ENCODE data around the gene CS. TPM values are rescaled to one million over a fixed set of nuclear protein-coding genes. Genes with fewer than 3 reads are reported as not detected.
"Not testable (repeated sequence)": the region's sequence is repeated elsewhere in the genome, so short reads cannot be mapped to it uniquely, and the experiment has no call there.

The CS gene
- total RNA-seq (2014; rRNA removed; shearing (Covaris generic)), result 89.0 and 110 TPM in 2 replicates

DNA sequence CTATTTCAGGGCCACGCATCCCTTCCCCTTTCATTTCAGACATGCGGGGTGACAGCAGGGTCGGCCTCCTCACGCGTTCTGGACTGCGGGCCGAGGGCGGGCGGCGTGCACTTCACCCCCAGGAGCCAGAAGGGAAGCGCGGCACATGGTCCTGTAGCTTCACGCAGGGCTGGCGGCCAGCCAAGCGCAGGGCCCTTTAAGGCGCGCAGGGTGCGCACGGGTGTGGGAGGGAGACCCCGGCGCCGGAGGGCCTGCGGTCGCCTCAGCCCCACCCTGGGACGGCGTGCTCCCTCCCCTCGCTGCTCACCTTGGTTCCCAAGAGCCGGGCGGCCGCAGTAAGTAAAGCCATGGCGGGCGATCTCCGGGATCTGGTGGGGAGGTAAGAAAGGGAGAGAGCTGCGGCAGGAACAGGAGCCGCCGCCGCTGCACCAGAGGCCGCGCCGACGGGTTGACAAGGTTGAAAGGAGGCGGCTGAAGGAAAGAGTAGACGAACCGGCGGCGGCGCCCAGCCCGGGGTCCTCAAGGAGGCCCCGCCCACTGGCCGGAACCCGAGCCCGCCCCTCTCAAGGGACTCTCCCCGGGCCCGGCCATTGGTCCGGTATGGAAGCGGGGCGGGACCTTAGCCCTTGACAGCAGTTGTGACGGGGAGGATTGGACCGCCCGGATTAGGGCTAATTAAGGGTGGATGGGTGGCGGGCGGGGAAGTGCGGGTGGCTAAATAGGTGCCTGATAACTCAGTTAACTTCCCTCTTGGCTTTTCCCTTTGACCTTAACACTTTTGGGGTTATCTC is at the start of gene CS:
Gene CS (minus strand): TSS at position 478 of the 791 bp plus-strand sequence. CDS start 129 bp downstream, at position 349.
- peak; percentile 97 for DNase-seq (ENCODE audit: low read depth)

DNA sequence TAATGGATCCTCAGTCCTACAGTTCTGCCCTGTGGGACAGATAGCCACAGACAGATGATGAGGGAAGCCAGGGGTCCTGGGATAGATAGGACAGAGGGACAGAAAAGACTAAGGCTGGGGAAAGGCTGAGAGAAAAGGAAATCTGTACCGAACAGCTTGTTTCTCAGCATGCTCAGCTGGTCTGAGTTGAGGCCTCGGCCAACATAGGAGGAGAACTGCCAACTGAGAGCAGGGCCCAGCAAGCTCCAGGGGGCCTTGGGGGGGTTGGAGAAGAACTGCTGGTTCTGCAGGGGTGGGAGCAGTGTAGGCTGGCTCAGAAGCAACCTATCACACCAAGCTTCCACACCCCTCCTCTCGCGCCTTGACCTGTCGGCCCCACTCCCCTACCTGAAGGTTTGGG is 48.6 kb upstream of the CS start:
- DNase-seq (ENCODE audit: low read depth), result no peak

DNA sequence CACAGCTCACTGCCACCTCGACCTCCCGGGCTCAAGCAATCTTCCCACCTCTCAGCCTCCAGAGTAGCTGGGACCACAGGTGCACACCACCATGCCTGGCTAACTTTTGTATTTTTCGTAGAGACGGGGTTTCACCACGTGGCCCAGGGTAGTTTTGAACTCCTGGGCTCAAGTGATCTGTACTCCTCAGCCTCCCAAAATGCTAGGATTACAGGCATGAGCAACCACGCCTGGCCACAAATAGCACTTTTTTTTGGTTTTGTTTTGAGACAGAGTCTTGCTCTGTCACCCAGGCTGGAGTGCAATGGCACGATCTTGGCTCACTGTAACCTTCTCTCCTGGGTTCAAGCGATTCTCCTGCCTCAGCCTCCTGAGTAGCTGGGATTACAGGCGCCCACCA is 47.1 kb upstream of the CS start:
- not testable (repeated sequence) for DNase-seq (ENCODE audit: low read depth)

DNA sequence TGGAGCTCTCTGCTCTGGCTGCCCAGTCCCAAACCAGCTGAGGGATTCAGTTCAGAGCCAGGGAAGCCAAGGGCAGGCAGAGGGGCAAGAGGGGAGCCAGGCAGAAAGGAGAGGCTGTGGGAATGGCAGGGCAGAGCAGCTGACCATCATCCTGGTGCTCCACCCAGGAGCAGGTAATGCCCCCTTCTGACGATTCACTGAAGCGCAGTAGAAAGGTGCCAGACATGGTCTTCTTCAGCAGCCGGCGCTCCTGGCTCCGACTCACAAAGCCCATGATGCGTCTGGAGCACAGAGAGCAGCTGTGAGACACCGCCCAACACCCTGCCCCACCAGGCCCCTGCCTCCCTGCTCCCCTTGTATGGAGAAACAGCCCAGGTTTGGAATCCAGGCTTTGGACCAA is 46.5 kb upstream of the CS start:
- no peak for DNase-seq (ENCODE audit: low read depth)

DNA sequence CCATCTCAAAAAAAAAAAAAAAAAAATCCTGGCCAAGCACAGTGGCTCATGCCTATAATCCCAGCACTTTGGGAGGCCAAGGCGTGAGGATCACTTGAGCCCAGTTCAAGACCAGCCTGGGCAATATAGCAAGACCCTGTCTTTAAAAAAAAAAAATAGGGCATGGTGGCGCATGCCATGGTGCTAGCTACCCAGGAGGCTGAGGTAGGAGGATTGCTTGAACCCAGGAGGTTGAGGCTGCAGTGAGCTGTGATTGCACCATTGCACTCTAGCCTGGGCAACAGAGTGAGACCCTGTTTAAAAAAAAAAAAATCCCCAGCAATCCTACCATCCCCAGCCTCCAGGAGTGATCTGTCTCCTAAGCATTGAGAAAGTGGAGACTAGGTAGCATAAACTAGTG is 42.2 kb upstream of the CS start:
- not testable (repeated sequence) for DNase-seq (ENCODE audit: low read depth)

DNA sequence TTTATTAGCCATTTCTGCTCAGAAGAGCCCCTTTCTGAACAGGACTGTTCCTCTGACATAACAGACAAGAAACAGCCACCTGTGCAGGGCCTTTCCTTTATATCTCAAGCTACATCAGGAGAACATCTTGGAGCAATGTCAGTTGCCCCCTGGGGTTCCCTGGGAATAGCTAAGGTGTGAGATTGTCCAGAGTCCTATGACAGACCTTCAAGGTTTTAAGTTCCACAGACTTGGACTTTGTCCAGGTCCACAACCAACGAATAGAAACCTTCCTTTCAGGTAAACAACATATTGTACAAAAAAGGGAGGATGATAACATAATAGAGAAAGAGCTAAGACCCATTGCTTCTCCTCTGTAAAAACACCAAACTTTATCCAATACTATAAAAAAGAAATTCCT is 41.5 kb upstream of the CS start:
- no peak for DNase-seq (ENCODE audit: low read depth)

DNA sequence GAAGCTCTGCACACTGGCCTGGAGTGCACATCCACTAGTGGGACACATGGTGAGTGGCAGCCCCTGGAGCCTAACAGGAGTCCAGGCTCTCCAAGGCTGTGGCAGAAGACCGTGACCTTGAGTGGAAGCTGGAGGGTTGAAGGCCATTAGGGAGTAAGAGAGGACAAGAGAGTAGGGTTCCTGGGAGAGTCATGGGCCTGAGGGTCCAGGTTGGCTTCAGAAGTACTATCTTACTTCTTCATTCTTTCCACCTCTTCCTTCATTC is 39.0 kb upstream of the CS start:
- DNase-seq (ENCODE audit: low read depth), result no peak

DNA sequence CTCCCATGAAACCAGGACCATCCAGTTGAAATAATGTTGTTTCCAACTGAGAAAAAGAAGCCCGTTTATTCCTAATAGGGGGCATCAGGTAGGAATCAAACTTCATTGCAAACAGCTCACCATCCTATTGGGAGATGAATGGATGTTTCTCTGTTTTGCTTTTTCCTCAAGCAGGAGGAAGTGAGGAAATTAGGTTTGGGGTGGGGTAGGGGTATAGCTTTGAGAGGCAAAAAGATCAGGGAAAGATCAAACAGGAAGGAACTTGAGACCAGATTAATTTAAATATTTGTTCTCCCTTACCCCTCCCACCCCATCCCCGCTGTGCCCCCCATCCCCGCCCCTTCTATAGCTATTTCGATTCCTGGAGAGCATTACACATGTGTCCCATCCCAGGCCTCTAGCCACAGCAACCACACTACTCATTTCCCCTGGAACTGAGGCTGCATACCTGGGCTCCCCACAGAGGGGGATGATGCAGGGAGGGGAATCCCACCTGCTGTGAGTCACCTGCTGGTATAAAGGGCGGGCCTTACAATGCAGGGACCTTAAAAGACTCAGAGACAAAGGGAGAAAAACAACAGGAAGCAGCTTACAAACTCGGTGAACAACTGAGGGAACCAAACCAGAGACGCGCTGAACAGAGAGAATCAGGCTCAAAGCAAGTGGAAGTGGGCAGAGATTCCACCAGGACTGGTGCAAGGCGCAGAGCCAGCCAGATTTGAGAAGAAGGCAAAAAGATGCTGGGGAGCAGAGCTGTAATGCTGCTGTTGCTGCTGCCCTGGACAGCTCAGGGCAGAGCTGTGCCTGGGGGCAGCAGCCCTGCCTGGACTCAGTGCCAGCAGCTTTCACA is 38.4 kb upstream of the CS start, which contains the start of gene IL23A:
Gene IL23A (plus strand): TSS at position 577 of the 850 bp plus-strand sequence. CDS start 161 bp downstream, at position 738.
- no peak for DNase-seq (ENCODE audit: low read depth)

DNA sequence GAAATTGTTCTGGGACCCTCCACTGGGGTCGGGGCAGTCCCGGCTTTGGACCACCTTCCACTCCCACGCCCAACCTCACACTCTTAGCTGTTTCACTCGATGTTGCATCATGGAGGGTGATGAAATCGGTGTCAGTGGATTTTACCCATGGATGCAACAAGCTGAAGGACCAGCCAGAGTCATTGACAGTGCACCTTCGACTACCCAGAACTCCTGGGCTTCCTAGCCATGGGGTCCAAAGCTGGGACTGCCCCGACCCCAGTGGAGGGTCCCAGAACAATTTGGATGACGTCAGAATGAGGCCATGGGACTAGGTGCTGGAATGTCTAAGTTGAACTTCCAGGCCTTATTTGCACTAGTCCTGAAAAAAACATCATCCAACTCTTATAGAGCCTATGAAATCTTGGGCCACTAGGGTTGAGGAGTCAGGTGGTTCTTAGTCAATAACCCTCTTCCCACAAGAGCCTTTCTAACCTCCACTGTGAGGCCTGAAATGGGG is 37.7 kb upstream of the CS start:
- no peak for DNase-seq (ENCODE audit: low read depth)

DNA sequence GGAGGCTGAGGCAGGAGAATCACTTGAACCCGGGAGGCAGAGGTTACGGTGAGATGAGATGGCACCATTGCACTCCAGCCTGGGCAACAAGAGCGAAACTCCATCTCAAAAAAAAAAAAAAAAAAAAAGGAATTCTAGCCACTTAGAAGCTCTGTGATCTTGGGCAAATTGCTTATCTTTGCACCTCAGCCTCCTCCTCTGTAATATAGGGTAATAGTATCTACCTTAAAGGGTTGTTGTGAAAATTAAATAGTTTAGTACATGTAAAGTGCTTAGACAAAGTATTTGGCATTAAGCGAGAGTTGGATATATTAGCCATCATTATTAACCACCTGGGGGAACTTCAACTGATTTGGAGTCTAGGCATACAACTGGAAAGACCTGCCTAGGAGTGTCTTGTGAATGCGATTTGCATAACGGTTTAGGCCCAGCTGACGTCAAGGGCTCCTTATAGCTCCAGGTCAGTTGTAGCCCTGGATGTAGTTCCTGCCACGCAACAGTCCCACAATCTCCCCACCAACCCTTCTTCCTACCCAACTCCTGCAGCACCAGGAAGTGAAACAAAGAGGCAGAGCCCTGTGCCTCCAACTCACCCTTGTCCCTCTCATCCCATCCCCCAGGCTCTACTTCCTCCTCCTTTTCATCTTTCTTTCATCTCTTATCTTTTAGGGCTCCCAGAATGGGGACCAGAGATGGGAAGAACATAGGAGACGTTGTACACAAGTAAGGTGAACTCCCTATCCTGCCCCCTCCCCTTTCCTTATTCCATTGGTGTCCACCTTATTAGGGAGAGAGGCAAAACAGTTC is 36.4 kb upstream of the CS start:
- DNase-seq (ENCODE audit: low read depth), result no peak

DNA sequence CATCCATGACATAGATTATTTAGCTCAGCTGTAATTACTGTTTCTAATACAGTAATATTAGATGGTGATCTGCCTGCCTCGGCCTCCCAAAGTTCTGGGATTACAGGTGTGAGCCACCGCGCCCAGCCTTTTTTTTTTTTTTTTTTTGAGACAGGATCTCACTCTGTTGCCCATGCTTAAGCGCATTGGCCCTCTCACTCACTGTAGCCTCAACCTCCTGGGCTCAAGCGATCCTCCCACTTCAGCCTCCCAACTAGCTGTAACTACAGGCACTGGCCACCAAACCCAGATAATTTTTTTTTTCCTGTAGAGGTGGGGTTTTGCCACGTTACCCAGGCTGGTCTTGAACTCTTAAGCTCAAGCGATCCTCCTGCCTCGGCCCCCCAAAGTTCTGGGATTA is 35.4 kb upstream of the CS start:
- DNase-seq (ENCODE audit: low read depth), result not testable (repeated sequence)

DNA sequence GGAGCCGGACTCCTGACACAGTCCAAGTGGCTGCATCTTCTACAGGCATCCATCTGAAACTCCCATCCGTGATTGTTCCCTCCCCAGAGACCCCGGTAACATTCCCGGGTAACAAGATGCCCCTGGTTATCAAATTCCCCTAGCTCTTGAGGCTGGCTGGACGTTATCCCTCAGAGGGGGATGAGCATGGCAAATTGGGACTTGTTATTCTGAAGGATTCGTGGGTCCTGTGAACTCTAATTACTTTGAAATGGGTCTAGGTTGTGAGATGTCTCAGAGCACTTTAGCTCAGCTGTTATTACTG is 34.3 kb upstream of the CS start:
- no peak for DNase-seq (ENCODE audit: low read depth)

DNA sequence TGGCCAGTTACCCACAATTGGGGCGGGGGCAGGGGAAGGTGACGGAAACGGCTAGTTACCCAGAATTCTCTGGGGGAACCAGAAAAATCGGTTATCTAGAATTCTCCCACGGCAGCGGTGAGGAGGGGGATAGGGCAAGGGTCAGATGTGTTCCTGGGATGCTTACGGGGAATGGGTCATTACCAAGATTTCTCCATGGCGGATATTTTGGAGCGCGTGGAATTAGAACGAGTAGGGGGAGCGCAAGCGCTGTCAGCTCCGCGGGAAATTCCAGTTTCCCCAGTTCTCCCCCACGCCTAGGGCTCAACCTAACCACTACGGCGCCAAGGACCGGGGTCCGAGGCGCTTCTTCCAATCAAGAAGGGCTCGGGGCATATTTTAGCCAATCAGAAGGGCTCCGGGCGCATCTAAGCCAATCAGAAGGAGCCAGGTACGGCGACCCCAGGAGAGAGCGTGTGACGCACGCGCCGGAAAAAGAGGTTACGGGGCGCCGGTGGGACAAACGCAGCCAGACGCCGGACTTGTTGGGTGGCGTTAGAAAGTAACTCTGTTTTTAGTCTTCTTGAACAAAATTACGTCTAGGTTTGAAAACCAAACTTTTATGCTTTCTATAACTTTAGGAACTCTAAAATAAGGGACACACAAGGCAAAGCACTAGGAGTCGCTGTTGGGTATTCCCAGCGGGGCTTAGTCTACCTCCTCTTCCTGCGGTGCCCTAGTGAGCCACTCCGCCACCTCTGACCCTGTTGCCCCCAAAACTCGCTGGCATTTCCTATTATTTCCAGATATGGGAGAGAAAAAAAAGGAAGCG is 33.8 kb upstream of the CS start, which contains the start of gene PAN2:
Gene PAN2 (minus strand): TSS at position 322 of the 811 bp plus-strand sequence. CDS start 906 bp downstream, outside the sequence.
- DNase-seq (ENCODE audit: low read depth), result peak; percentile 96

DNA sequence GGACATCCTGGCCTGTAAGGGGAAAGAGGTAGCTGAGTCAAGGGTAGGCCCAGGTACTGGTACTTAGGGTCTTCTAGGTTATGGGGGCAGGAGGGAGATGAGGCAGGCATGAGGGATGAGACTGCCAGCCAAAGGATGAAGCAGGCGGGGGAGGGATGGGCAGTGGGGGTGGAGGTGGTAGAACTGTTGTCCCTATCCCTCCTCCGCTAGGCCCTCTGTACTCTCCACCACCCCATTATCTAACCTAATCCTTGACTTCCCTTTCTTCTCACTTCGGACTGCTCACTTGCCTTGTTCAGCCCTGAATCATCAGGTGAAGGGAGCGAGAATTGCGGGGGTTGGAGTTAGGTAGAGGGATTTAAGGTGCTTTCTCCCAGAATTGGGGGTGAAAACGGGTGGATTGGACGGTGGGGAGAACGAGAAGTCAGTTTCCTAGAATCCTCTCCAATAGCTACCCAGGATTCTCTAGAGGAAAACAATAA is 33.1 kb upstream of the CS start:
- DNase-seq (ENCODE audit: low read depth), result no peak

DNA sequence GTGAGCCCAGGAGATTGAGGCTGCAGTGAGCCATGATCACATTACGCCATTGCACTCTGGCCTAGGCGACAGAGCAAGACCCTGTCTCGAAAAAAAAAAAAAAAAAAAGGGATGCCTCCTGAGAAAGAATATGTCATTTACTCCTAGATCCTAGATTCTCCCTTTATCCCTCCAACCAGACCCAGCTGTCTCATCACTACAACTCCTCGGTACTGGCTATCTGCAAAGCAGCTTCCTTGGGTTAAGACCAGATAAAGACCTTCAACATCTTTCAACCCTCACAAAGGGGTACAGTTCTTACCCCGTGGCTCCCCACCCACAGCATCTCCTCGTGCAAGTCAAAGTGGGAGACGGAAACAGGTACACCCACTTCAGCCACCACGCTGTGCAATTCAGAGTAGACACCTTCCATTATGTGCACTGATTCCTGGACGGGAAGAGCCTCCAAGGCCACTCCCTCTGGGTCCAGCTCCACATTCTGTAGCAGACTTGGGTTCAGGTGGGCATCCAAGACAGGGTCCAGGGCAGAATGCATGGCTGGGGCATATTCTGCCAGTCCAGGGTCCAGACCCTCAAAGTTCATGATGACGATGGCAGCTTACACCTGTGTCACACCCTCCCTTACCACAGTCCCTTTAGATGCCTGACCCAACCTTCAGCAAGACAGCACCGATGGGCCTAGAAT is 32.5 kb upstream of the CS start:
- DNase-seq (ENCODE audit: low read depth), result no peak

DNA sequence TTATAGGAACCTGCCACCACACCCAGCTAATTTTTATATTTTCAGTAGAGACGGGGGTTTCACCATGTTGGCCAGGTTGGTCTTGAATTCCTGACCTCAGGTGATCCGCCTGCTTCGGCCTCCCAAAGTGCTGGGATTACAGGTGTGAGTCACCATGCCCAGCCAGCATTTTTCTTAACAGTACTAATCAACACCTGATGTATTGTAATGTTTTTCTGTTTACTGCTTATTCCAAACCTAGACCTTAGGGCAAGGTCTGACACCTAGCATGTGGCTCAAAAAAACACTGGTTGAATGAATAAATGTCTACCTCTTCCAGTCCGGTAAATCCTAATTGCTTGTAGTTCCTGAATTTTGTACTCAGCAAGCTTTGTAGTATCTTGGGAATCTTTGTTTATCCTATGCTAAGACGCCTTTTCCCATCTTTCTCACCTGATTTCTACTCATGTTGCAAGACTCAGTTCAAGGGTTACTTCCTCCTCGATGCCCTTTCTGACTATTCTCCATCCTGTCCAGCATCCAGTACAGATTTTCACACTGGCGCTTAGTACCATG is 30.9 kb upstream of the CS start:
- DNase-seq (ENCODE audit: low read depth), result no peak

DNA sequence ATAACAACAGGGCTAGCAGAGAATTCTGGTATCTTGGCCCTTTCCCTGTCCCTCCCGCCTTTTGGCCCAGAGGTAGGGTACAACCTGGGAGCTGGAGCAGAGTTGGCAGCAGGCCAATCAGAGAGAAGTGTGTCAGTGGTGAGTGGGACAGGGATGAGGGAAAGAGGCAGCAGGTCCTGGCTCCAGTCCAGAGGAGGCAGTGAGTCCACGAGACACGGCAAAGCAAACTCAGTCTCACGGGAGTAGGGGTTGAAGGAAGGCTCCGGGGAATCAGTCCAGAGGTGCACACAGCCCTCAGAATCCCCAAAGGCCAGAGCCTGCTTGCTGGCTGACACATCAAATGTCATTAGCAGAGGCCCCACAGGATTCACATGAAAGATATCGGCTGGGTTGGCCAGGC is 26.4 kb upstream of the CS start:
- no peak for DNase-seq (ENCODE audit: low read depth)

DNA sequence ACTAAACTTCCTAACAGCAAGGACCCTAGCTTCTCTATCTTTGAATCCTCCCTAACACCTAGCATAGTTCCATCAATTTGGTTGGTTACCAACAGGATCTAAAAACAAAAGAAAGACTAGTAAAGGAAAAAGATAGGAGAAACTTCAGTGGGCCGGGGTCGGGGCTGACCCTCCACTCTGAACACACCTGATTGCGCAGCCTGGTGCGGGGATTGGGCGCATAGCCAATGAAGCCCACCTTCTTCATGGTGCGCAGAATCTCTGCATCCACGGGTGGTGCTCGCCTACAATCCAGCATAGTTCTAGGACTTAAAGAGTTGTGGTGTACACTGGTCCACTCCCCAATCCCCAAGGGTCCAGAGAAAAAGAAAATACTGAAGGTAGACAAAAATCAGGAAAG is 26.0 kb upstream of the CS start:
- DNase-seq (ENCODE audit: low read depth), result no peak

DNA sequence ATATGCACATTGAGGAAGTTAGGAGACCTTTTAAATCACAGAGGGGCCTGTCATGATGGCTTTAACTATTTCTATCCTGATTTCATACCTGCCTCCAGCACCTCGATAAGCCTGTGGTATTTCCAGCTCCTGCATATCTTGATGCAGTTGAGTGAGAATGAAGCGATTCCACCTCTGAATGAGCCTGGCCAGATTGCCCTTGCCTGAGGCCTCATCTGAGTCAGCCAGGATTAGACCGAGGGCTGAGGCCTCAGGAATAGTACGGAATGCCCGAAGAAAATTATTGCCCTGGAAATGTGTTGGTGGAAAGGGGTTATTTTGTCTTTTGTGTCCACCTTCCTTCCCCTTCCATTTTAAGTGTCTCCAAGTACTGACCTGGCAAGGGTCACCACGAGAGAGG is 24.1 kb upstream of the CS start:
- DNase-seq (ENCODE audit: low read depth), result no peak

DNA sequence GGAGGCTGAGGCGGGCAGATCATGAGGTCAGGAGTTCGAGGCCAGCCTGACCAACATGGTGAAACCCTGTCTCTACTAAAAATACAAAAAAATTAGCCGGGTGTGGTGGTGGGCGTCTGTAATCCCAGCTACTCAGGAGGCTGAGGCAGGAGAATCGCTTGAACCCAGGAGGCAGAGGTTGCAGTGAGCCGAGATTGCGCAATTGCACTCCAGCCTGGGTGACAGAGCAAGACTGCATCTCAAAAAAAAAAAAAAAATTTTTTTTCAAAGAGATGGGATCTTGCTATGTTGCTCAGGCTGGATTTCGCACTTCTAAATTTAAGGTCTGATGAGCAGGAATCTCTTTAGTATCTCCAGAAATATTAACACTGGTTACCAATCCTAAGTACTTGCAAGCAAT is 21.5 kb upstream of the CS start:
- not testable (repeated sequence) for DNase-seq (ENCODE audit: low read depth)

Data from RPMI7951 (cell line).